ENCODE data around the gene UBR4.

UBR4 gene

DNA sequence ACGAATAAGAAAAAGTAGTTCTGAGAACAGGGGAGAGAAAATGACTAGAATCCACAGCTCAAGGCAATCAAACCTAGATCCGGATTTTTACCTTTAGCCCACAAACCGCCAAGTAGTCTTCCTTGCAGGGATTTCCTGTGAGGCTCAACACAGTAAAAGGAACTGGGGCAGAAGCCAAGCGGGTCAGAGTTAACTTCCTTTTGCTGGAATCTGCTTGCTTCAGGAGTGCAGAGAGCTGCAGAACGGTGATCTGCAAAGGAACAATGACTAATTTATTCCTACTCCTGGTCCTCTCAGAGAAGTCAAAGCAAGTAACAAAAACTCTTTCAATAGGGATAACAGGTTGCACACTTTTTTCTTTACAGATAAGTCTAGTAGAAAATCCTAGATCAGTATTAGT, 53.4 kb downstream of the UBR4 start:
- Histone ChIP-seq H3K4me1 (ENCODE audit: control insufficient read depth, insufficient read depth, low read length) (no peaks in the 10 kb centered on the region), H3K4me3 (ENCODE audit: low read depth, low read length) (no peak overlapping the region), H3K36me3 (ENCODE audit: control insufficient read depth, insufficient read depth, low read length) (peaks cover 90% of the 10 kb centered on the region), H3K9ac (ENCODE audit: low read depth, low read length) (no peak overlapping the region), H3K27me3 (ENCODE audit: control insufficient read depth, insufficient read depth, low read length) (no peaks in the 10 kb centered on the region), H3K9me3 (ENCODE audit: control insufficient read depth, insufficient read depth, low read length) (no peaks in the 10 kb centered on the region)

DNA sequence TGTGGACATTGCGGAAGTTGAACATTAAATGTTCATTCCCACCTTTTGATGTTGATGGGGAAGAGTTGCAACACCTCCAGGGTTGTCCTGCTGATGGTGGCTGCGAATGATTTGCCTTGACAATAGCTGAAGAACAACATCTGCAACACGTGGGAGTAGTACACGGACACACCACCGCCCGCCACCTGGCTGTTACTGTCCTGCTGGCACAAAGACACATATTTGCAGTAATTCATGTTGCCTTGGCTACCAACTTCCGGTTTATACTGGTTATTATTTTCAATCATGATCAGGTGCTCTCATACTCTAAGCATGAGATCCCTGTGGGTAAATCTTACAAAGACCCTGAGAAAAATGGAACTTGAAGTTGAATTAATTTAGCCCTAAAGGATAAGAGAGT, 55.2 kb downstream of the UBR4 start:
- Histone ChIP-seq H3K4me1 (ENCODE audit: control insufficient read depth, insufficient read depth, low read length) (no peaks in the 10 kb centered on the region), H3K27me3 (ENCODE audit: control insufficient read depth, insufficient read depth, low read length) (no peaks in the 10 kb centered on the region), H3K4me3 (ENCODE audit: low read depth, low read length) (no peak overlapping the region)

DNA sequence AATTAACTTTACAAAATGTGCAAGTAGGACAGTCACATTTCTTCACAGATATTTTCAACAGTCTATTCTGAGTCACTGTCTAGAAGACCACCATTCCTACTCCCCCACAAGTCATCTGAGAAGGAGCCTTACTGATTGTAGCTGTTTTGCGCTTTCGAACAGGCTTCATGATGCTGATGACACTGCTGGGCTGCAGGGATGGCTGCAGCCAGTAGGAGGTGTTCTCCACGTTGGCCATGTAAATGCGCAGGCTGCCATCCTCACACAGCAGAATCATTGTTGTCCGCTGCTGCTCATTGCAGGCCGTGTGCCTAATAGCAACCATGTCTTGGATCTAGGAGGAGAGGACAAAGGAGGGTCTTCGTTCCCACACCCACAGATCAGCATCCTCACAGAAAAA, 56.9 kb downstream of the UBR4 start:
- Histone ChIP-seq H3K4me1 (ENCODE audit: control insufficient read depth, insufficient read depth, low read length) (no peaks in the 10 kb centered on the region), H3K9ac (ENCODE audit: low read depth, low read length) (no peak overlapping the region), H3K36me3 (ENCODE audit: control insufficient read depth, insufficient read depth, low read length) (peaks cover 96% of the 10 kb centered on the region), H3K9me3 (ENCODE audit: control insufficient read depth, insufficient read depth, low read length) (no peaks in the 10 kb centered on the region), H3K4me3 (ENCODE audit: low read depth, low read length) (no peak overlapping the region), H3K27me3 (ENCODE audit: control insufficient read depth, insufficient read depth, low read length) (no peaks in the 10 kb centered on the region)

More for the DNA sequence above, 55.2 kb downstream of the UBR4 start:
- no peak overlapping the region for H3K9ac ChIP-seq (ENCODE audit: low read depth, low read length)
- peaks cover 94% of the 10 kb centered on the region for H3K36me3 ChIP-seq (ENCODE audit: control insufficient read depth, insufficient read depth, low read length)
- no peaks in the 10 kb centered on the region for H3K9me3 ChIP-seq (ENCODE audit: control insufficient read depth, insufficient read depth, low read length)

DNA sequence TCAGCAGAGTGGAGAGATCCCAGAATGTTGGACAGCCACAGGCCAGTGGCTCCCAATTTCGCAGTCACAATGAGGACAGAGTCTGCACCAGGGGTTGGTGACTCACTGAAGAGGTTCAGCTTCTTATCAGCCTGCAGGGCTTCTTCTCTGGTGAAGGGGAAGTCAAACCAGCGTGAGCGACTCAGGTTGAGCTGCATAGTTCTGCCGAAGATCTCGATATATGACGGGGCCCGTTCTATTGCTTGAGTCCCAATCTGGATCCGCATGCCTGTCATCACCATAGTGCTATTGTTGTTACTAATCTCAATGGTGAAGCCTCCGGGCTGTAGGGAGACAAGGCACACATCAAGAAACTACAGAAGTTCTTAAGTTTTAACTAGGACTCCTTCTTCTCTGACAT, 58.5 kb downstream of the UBR4 start:
- Histone ChIP-seq H3K27me3 (ENCODE audit: control insufficient read depth, insufficient read depth, low read length) (no peaks in the 10 kb centered on the region), H3K9ac (ENCODE audit: low read depth, low read length) (no peak overlapping the region), H3K9me3 (ENCODE audit: control insufficient read depth, insufficient read depth, low read length) (no peaks in the 10 kb centered on the region), H3K36me3 (ENCODE audit: control insufficient read depth, insufficient read depth, low read length) (peaks cover 96% of the 10 kb centered on the region), H3K4me1 (ENCODE audit: control insufficient read depth, insufficient read depth, low read length) (no peaks in the 10 kb centered on the region), H3K4me3 (ENCODE audit: low read depth, low read length) (no peak overlapping the region)

DNA sequence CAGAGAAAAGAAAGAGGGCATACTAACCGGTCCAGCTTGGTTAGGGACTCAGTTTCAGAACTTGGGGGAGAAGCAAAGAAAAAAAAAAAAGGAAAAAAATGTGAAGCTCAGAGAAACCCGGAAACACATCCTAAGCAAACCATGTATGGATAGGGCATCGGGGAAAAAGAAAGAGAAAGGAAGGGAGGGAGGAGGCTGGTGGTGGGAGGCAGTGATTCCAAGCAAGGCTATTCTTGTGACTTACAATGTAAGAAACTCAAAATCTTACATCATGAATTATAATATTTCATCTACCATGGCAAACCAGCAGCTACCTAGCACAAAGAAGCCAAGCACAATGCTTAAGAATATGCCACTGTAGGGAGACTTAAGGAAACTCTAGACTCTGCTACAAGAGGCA, 60.3 kb downstream of the UBR4 start:
- H3K4me1 ChIP-seq (ENCODE audit: control insufficient read depth, insufficient read depth, low read length), result no peaks in the 10 kb centered on the region

DNA sequence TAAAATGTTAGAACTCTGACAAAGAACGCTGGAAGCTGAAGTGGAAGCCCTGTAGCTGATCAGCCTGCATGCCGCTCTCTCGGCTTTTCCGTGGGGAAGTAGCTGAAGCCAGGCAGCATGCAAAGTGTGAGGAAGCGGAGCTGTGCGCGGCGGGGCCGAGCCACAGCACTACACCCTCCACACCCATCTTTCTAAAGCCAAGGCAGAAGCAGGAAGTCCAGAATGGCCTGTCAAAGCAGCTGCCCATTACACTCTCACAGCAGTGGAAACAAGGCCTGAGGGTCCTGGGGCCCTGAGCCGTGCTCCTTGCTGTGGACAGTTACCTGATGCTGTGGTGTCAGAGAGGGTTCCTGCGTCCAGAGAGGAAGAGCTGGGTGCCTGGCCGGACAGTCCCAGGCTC, 69.6 kb downstream of the UBR4 start:
- Histone ChIP-seq H3K36me3 (ENCODE audit: control insufficient read depth, insufficient read depth, low read length) (peaks cover 46% of the 10 kb centered on the region), H3K9ac (ENCODE audit: low read depth, low read length) (no peak overlapping the region)

More for the DNA sequence above, 60.3 kb downstream of the UBR4 start:
- no peak overlapping the region for H3K9ac ChIP-seq (ENCODE audit: low read depth, low read length)
- H3K27me3 ChIP-seq (ENCODE audit: control insufficient read depth, insufficient read depth, low read length), result no peaks in the 10 kb centered on the region
- H3K9me3 ChIP-seq (ENCODE audit: control insufficient read depth, insufficient read depth, low read length), result no peaks in the 10 kb centered on the region
- peaks cover 94% of the 10 kb centered on the region for H3K36me3 ChIP-seq (ENCODE audit: control insufficient read depth, insufficient read depth, low read length)
- no peak overlapping the region for H3K4me3 ChIP-seq (ENCODE audit: low read depth, low read length)

DNA sequence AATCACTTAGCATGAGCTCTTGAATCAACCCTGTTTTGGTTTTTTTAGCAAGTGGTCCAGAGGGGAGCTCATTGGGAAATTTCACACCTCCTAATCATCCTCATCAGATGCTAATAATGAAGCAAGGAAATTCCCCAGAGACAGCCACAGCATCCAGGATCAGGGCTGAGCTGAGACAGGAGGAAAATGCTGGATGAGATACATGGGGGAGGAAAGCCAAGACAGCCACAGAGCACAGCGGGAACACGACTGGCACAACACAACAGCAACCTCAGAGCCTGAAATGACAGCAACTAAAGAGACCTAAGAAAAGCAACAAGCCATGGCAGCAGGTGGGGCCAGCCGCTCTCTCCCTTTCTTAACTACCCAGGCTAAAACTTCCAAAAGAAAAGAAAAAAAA, 70.4 kb downstream of the UBR4 start:
- no peak overlapping the region for H3K4me3 ChIP-seq (ENCODE audit: low read depth, low read length)
- no peaks in the 10 kb centered on the region for H3K27me3 ChIP-seq (ENCODE audit: control insufficient read depth, insufficient read depth, low read length)
- H3K9ac ChIP-seq (ENCODE audit: low read depth, low read length), result no peak overlapping the region
- H3K4me1 ChIP-seq (ENCODE audit: control insufficient read depth, insufficient read depth, low read length), result peaks cover 2% of the 10 kb centered on the region
- H3K9me3 ChIP-seq (ENCODE audit: control insufficient read depth, insufficient read depth, low read length), result no peaks in the 10 kb centered on the region
- H3K36me3 ChIP-seq (ENCODE audit: control insufficient read depth, insufficient read depth, low read length), result peaks cover 40% of the 10 kb centered on the region

More for the DNA sequence above, 69.6 kb downstream of the UBR4 start:
- no peak overlapping the region for H3K4me3 ChIP-seq (ENCODE audit: low read depth, low read length)
- peaks cover 2% of the 10 kb centered on the region for H3K4me1 ChIP-seq (ENCODE audit: control insufficient read depth, insufficient read depth, low read length)
- no peaks in the 10 kb centered on the region for H3K9me3 ChIP-seq (ENCODE audit: control insufficient read depth, insufficient read depth, low read length)
- H3K27me3 ChIP-seq (ENCODE audit: control insufficient read depth, insufficient read depth, low read length), result no peaks in the 10 kb centered on the region

DNA sequence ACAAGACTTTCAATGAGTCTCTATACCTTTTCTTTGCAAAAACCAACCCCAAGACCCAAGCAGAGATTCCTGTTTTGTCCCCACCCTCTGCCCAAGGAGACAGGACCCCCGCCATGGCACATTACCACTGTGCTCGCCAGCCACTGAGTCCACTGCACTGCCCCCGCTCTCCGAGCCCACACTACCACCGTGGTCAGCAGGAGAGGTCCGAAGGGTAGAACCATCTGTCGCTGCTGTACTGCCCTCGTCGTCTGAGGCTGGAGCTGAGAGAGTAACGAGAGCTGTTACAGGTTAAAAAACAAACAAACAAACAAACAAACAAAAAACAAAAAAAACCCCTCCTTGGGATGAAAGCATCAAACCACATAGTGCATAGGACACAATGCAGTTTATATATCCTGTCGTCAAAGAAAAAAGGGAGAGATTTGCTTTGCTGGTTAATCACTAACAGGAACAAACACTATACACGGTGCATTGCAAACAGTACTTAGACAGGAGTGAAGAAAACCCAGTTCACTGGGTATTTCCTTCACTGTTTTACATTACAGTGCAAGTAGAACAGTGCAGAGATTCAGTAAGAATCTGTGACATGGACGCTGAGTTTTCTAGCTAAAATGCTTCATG, 71.0 kb downstream of the UBR4 start:
- Histone ChIP-seq H3K36me3 (ENCODE audit: control insufficient read depth, insufficient read depth, low read length) (peaks cover 36% of the 10 kb centered on the region), H3K4me1 (ENCODE audit: control insufficient read depth, insufficient read depth, low read length) (peaks cover 2% of the 10 kb centered on the region), H3K27me3 (ENCODE audit: control insufficient read depth, insufficient read depth, low read length) (no peaks in the 10 kb centered on the region), H3K9me3 (ENCODE audit: control insufficient read depth, insufficient read depth, low read length) (no peaks in the 10 kb centered on the region), H3K4me3 (ENCODE audit: low read depth, low read length) (no peak overlapping the region), H3K9ac (ENCODE audit: low read depth, low read length) (no peak overlapping the region)

DNA sequence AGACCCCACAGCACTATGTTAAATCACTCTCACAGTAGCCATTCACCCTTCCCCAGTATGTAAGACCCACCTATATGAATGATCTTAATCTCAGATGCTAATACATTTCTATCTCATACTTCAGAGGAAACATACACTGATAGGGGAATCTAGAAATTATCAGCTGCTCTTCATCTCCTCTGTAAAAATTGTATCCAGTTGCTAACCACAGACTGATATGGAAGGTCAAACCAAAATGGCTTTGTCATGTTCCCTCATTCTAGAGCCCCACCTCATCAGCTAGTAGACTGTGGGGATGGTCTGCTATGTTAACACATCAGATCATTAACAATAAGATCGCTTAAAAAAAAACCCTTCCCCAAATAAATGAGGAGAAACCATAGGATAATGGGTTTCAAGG, 71.7 kb downstream of the UBR4 start:
- no peaks in the 10 kb centered on the region for H3K27me3 ChIP-seq (ENCODE audit: control insufficient read depth, insufficient read depth, low read length)
- no peaks in the 10 kb centered on the region for H3K9me3 ChIP-seq (ENCODE audit: control insufficient read depth, insufficient read depth, low read length)
- H3K4me1 ChIP-seq (ENCODE audit: control insufficient read depth, insufficient read depth, low read length), result peaks cover 2% of the 10 kb centered on the region
- no peak overlapping the region for H3K9ac ChIP-seq (ENCODE audit: low read depth, low read length)
- peaks cover 32% of the 10 kb centered on the region for H3K36me3 ChIP-seq (ENCODE audit: control insufficient read depth, insufficient read depth, low read length)
- H3K4me3 ChIP-seq (ENCODE audit: low read depth, low read length), result no peak overlapping the region

DNA sequence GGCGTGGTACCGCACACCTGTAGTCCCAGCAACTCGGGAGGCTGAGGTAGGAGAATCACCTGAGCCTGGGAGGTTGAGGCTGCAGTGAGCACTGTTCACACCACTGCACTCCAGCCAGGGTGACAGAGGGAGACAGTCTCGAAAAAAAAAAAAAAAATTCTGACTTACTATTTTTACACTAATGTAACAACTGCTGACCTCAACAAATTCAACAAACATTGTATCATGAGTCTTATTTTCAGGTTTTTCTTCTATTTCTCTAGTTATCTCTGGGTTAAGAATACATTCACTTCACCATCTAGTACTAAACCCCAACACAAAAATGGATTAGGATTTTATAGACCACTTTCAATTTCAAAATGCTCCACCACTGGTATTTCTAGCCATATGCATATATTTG, 72.9 kb downstream of the UBR4 start:
- peaks cover 30% of the 10 kb centered on the region for H3K36me3 ChIP-seq (ENCODE audit: control insufficient read depth, insufficient read depth, low read length)
- H3K9ac ChIP-seq (ENCODE audit: low read depth, low read length), result no peak overlapping the region
- no peak overlapping the region for H3K4me3 ChIP-seq (ENCODE audit: low read depth, low read length)

DNA sequence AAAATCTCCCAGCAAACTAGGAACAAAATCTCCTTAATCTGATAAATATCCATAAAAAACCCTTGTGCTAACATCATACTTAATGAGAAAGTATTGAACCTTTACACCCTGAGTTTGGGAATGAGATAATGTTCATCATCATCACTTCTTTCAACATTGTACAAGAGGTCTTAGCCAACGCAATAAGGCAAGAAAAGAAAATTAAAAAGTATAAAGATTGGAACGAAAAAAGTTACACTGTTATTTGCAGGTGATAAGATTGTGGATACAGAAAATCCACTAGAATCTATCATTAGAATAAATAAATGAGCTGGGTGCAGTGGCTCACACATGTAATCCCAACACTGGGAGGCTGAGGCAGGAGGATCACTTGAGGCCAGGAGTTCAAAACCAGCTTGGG, 76.7 kb downstream of the UBR4 start:
- H3K4me1 ChIP-seq (ENCODE audit: control insufficient read depth, insufficient read depth, low read length), result no peaks in the 10 kb centered on the region
- H3K27me3 ChIP-seq (ENCODE audit: control insufficient read depth, insufficient read depth, low read length), result no peaks in the 10 kb centered on the region
- no peaks in the 10 kb centered on the region for H3K9me3 ChIP-seq (ENCODE audit: control insufficient read depth, insufficient read depth, low read length)
- H3K4me3 ChIP-seq (ENCODE audit: low read depth, low read length), result no peak overlapping the region
- H3K9ac ChIP-seq (ENCODE audit: low read depth, low read length), result no peak overlapping the region
- peaks cover 28% of the 10 kb centered on the region for H3K36me3 ChIP-seq (ENCODE audit: control insufficient read depth, insufficient read depth, low read length)

More for the DNA sequence above, 72.9 kb downstream of the UBR4 start:
- no peaks in the 10 kb centered on the region for H3K27me3 ChIP-seq (ENCODE audit: control insufficient read depth, insufficient read depth, low read length)
- no peaks in the 10 kb centered on the region for H3K9me3 ChIP-seq (ENCODE audit: control insufficient read depth, insufficient read depth, low read length)
- peaks cover 2% of the 10 kb centered on the region for H3K4me1 ChIP-seq (ENCODE audit: control insufficient read depth, insufficient read depth, low read length)

DNA sequence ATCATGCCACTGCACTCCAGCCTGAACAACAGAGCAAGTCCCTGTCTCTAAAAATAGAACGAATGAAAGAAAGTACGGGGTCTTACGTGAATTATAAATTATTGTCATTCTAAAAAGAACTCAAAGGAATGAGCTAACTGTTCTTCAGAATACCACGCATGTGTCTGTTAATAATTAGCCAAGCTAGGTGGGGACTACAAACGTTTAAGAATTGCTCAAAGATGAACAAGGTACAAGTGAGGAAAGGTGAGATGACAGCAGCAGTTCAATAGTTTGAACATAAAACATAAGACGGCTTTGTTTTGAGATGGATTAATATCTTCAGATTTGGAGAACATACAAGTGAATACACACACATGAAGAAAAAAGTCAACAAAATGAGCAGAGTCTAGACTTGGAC, 79.6 kb downstream of the UBR4 start:
- Histone ChIP-seq H3K36me3 (ENCODE audit: control insufficient read depth, insufficient read depth, low read length) (peaks cover 44% of the 10 kb centered on the region), H3K9me3 (ENCODE audit: control insufficient read depth, insufficient read depth, low read length) (no peaks in the 10 kb centered on the region), H3K4me3 (ENCODE audit: low read depth, low read length) (no peak overlapping the region), H3K9ac (ENCODE audit: low read depth, low read length) (no peak overlapping the region), H3K4me1 (ENCODE audit: control insufficient read depth, insufficient read depth, low read length) (peaks cover 3% of the 10 kb centered on the region), H3K27me3 (ENCODE audit: control insufficient read depth, insufficient read depth, low read length) (no peaks in the 10 kb centered on the region)

Data from iPS-15b (cell line).